SK-N-SH (cell line): ENCODE results near the gene BIRC6. TPM values are rescaled to one million over a fixed set of nuclear protein-coding genes. Genes with fewer than 3 reads are reported as not detected.

Source experiments
- CTCF ChIA-PET: fragments of 300-600, 350-600 bp; formaldehyde crosslinking; extraction: SDS; loops from one replicate; lab custom pipeline; 2021; lab: Yijun Ruan, JAX
- POLR2A ChIA-PET: fragments of 350-600 bp; sonication (Branson Sonifier 250); formaldehyde crosslinking; extraction: SDS; loops from one replicate; lab custom pipeline; 2020; ENCODE audit warnings: antibody characterized with exemption, inconsistent platforms; lab: Yijun Ruan, JAX
- DNase-seq: peaks from one replicate; pipeline ENCODE4 v3.0.0; 2012
- H2AFZ ChIP-seq: fragments of 200-600 bp; sonication (generic); 2 replicates; pipeline ENCODE4 v1.8.1; 2016; ENCODE audit warnings: antibody characterized with exemption, mild to moderate bottlenecking, low read depth
- H3F3A ChIP-seq: fragments of 200-600 bp; sonication (generic); replicated peaks from 2 replicates; pipeline ENCODE3; 2016; ENCODE audit warnings: antibody characterized with exemption, mild to moderate bottlenecking; ENCODE audit not compliant: insufficient read depth
- H3K27ac ChIP-seq, 2 experiments: fragments of 200-500 bp in 1 of 2; fragments of 200-600 bp in 1 of 2; sonication (Bioruptor generic) in 1 of 2; sonication (generic), shearing (Covaris generic) in 1 of 2; 2 replicates each; pipeline versions ENCODE4 v1.5.1 to v1.6.1; 2014 to 2016; ENCODE audit warnings: low read depth in 2 of 2, inconsistent platforms in 1 of 2, low read length in 1 of 2, mild to moderate bottlenecking in 1 of 2, mixed read lengths in 1 of 2
- H3K27me3 ChIP-seq: fragments of 200-600 bp; sonication (generic), shearing (Covaris generic); 2 replicates; pipeline ENCODE4 v1.6.1; 2016; ENCODE audit warnings: mixed run types; ENCODE audit not compliant: insufficient read depth
- H3K36me3 ChIP-seq, 2 experiments: fragments of 200-500 bp in 1 of 2; fragments of 200-600 bp in 1 of 2; sonication (Bioruptor generic) in 1 of 2; sonication (generic) in 1 of 2; replicated peaks in 1 of 2; 2 replicates each; pipeline versions ENCODE3 to v1.5.1; 2014 to 2016; ENCODE audit warnings: low read length in 1 of 2, mild to moderate bottlenecking in 1 of 2; ENCODE audit not compliant: insufficient read depth in 2 of 2, control insufficient read depth in 1 of 2
- H3K4me1 ChIP-seq, 2 experiments: fragments of 200-500 bp in 1 of 2; fragments of 200-600 bp in 1 of 2; sonication (Bioruptor generic) in 1 of 2; sonication (generic), shearing (Covaris generic) in 1 of 2; 2 replicates each; pipeline versions ENCODE4 v1.5.1 to v1.6.1; 2014 to 2016; ENCODE audit warnings: low read depth in 1 of 2, low read length in 1 of 2, mixed run types in 1 of 2; ENCODE audit not compliant: insufficient read depth in 2 of 2, control insufficient read depth in 1 of 2
- H3K4me2 ChIP-seq: fragments of 200-600 bp; sonication (generic), shearing (Covaris generic); 2 replicates; pipeline ENCODE4 v1.6.1; 2017; ENCODE audit warnings: mixed run types
- H3K4me3 ChIP-seq, 2 experiments: fragments of 200-500 bp in 1 of 2; fragments of 200-600 bp in 1 of 2; sonication (Bioruptor generic) in 1 of 2; sonication (generic), shearing (Covaris generic) in 1 of 2; 2 replicates each; pipeline versions ENCODE4 v1.5.1 to v1.8.1; 2014 to 2016; ENCODE audit warnings: low read depth in 2 of 2, inconsistent platforms in 1 of 2, low read length in 1 of 2, mild to moderate bottlenecking in 1 of 2, mixed read lengths in 1 of 2, moderate library complexity in 1 of 2
- H3K79me2 ChIP-seq: fragments of 200-600 bp; sonication (generic); 2 replicates; pipeline ENCODE4 v1.8.1; 2017; ENCODE audit warnings: mild to moderate bottlenecking; ENCODE audit not compliant: insufficient read depth
- H3K9ac ChIP-seq: fragments of 200-600 bp; sonication (generic); 2 replicates; pipeline ENCODE4 v1.6.1; 2017; ENCODE audit warnings: mixed run types
- H3K9me2 ChIP-seq: fragments of 200-600 bp; sonication (generic); 2 replicates; pipeline ENCODE4 v1.6.1; 2017; ENCODE audit warnings: mixed run types
- H3K9me3 ChIP-seq: fragments of 200-600 bp; sonication (generic); 2 replicates; pipeline ENCODE4 v1.6.1; 2017; ENCODE audit warnings: mixed run types, mild to moderate bottlenecking, moderate library complexity
- H4K20me1 ChIP-seq: fragments of 200-600 bp; sonication (generic); 2 replicates; pipeline ENCODE4 v1.6.1; 2017; ENCODE audit warnings: mild to moderate bottlenecking, mixed run types; ENCODE audit not compliant: insufficient read depth
- CHD2 ChIP-seq: fragments of 150-350 bp; IDR thresholded peaks from 2 replicates; pipeline ENCODE4 v1.6.1; 2018; ENCODE audit warnings: low read length; ENCODE audit not compliant: partially characterized antibody
- ELF1 ChIP-seq: IDR thresholded peaks from 2 replicates; pipeline ENCODE4 v1.4.0; 2012
- EP300 ChIP-seq, 2 experiments: IDR thresholded peaks; 2 replicates each; pipeline versions ENCODE4 v1.4.0 to v1.6.1; 2012; ENCODE audit warnings: borderline replicate concordance in 1 of 2, low read depth in 1 of 2, low read length in 1 of 2
- GABPA ChIP-seq: IDR thresholded peaks from 2 replicates; pipeline ENCODE4 v1.4.0; 2012; ENCODE audit warnings: low read depth, mild to moderate bottlenecking
- GATA2 ChIP-seq: sonication (generic); formaldehyde crosslinking; IDR thresholded peaks from 2 replicates; pipeline ENCODE4 v1.5.0; 2020; ENCODE audit warnings: mild to moderate bottlenecking, missing genetic modification reagents
- IRF3 ChIP-seq: fragments of 150-350 bp; IDR thresholded peaks from 2 replicates; pipeline ENCODE4 v1.6.1; 2016; ENCODE audit warnings: mild to moderate bottlenecking, low read depth, low read length
- JUND ChIP-seq: IDR thresholded peaks from 2 replicates; pipeline ENCODE4 v1.4.0; 2012
- NFIC ChIP-seq: IDR thresholded peaks from 2 replicates; pipeline ENCODE4 v1.4.0; 2012; ENCODE audit warnings: borderline replicate concordance
- RAD21 ChIP-seq: IDR thresholded peaks from 2 replicates; pipeline ENCODE4 v1.6.1; 2012; ENCODE audit warnings: mild to moderate bottlenecking, low read length
- RCOR1 ChIP-seq: fragments of 150-350 bp; IDR thresholded peaks from 2 replicates; pipeline ENCODE4 v1.6.1; 2017; ENCODE audit warnings: antibody characterized with exemption, low read length
- RFX5 ChIP-seq: IDR thresholded peaks from 2 replicates; pipeline ENCODE4 v1.6.1; 2012; ENCODE audit warnings: mild to moderate bottlenecking, improper control_type of control experiment, low read length
- TEAD4 ChIP-seq: IDR thresholded peaks from 2 replicates; pipeline ENCODE4 v1.4.0; 2012; ENCODE audit warnings: mild to moderate bottlenecking, borderline replicate concordance; ENCODE audit not compliant: insufficient read depth
- USF1 ChIP-seq: IDR thresholded peaks from 2 replicates; pipeline ENCODE4 v1.4.0; 2012; ENCODE audit warnings: low read depth, borderline replicate concordance
- YY1 ChIP-seq: IDR thresholded peaks from 2 replicates; pipeline ENCODE4 v1.4.0; 2012; ENCODE audit warnings: low read depth, mild to moderate bottlenecking
- WGBS: methylation state at CpG from one replicate; pipeline ENCODE4 v1.1.6; 2017; ENCODE audit warnings: low lambda C conversion rate; 5-methylcytosine and 5-hydroxymethylcytosine counted together
- polyA plus RNA-seq, 3 experiments: library from polyadenylated mRNA; depleted of rRNA; stranded (reverse); fragments of >200 nt; gene quantifications; 2 replicates each; pipeline ENCODE4 v1.2.3, GENCODE V29; 2012

BIRC6 gene
- polyA plus RNA-seq, 1 of the 3 experiments (the other 2 are of a cell fraction), result 28.9 TPM

GRCh38 chr2:32417659-32418058 is 60.8 kb downstream of the BIRC6 start:
- Histone ChIP-seq H3K4me2 (no peak overlapping the region), H3K4me1 (peaks cover 0 to 10% of the 10 kb centered on the region in 2 experiments; a peak in 2 of 4 replicates), H3K4me3 (no peak overlapping the region), H3K9me3 (no peaks in the 10 kb centered on the region), H3K27ac (no peak overlapping the region), H2AFZ (no peak overlapping the region), H3K36me3 (peaks cover 31 to 56% of the 10 kb centered on the region in 2 experiments), H3K9ac (no peak overlapping the region), H3K79me2 (peaks cover 69% of the 10 kb centered on the region), H3F3A (peaks cover 8% of the 10 kb centered on the region), H3K27me3 (no peaks in the 10 kb centered on the region), H3K9me2 (no peaks in the 10 kb centered on the region)
- DNase-seq, result no peak
- 98% methylated on average over 10 of the region's 10 CpGs for WGBS
- ChIA-PET POLR2A (no interaction called here), CTCF (interaction anchor here (0.7 kb wide), 1 partner anchor 92 kb away, joined by 3 read pairs; no protein-coding TSS in a partner anchor)
- no peak for TF ChIP-seq NFIC
- TF ChIP-seq YY1, result no peak
- TF ChIP-seq USF1, result no peak
- TF ChIP-seq RFX5, result no peak
- no peak for TF ChIP-seq CHD2
- no peak for TF ChIP-seq EP300 (IDR thresholded peaks at IDR 0.05; ENCODE audit: borderline replicate concordance in 1 of 2, low read depth in 1 of 2, low read length in 1 of 2)
- no peak for TF ChIP-seq IRF3
- no peak for TF ChIP-seq GABPA
- no peak for TF ChIP-seq TEAD4
- TF ChIP-seq RCOR1, result no peak
- TF ChIP-seq GATA2 (CRISPR knock-in tag), result no peak
- no peak for TF ChIP-seq RAD21
- TF ChIP-seq, all 33 proteins: peak for 0
- no peaks in the 10 kb centered on the region for H4K20me1 ChIP-seq

- ChIA-PET POLR2A (no interaction called here), CTCF (no interaction called here)
- no peak for DNase-seq
- Histone ChIP-seq H3K9ac (no peak overlapping the region), H3F3A (peaks cover 8% of the 10 kb centered on the region), H3K36me3 (peaks cover 31 to 56% of the 10 kb centered on the region in 2 experiments), H3K4me1 (peaks cover 4 to 13% of the 10 kb centered on the region in 2 experiments; a peak in 2 of 4 replicates), H3K27ac (0 out of 4 replicates have a peak overlapping the region, but pooled peaks of 1 of the 2 experiments have one; percentile 0), H3K4me3 (no peak overlapping the region), H3K79me2 (peaks cover 77% of the 10 kb centered on the region), H3K9me3 (no peaks in the 10 kb centered on the region), H3K9me2 (no peaks in the 10 kb centered on the region), H3K27me3 (no peaks in the 10 kb centered on the region), H2AFZ (no peak overlapping the region), H3K4me2 (no peak overlapping the region), H4K20me1 (peaks cover 5% of the 10 kb centered on the region; the same call in 1 of the 2 replicates)
- TF ChIP-seq ELF1, result no peak
- TF ChIP-seq JUND, result 0 out of 2 replicates have a peak, but pooled peaks have one; percentile 11
- 89% methylated on average over 5 of the region's 5 CpGs for WGBS
Measured at GRCh38 chr2:32418778-32419177, 62.0 kb downstream of the BIRC6 start.
